Tibial artery (tissue), 4 donors: ENCODE data around the gene FBXO33.

Experiments
- DNase-seq, 2 donors: peaks; one replicate each; pipeline ENCODE4 v3.0.0-alpha.2; 2019
- H3K27ac ChIP-seq, 2 donors: fragments of 200-600 bp; sonication (generic) in 1 of 2; 1 replicate in 1 of 2; 2 replicates in 1 of 2; pipeline ENCODE4 v1.5.1; 2018 to 2019; ENCODE audit warnings: mild to moderate bottlenecking in 1 of 2
- H3K27me3 ChIP-seq, 2 donors: fragments of 200-600 bp; sonication (generic) in 1 of 2; one replicate each; pipeline versions ENCODE4 v1.5.1 to v1.6.0; 2016 to 2019
- H3K36me3 ChIP-seq, 3 donors: fragments of 200-600 bp; sonication (generic) in 2 of 3; one replicate each; pipeline ENCODE4 v1.5.1; 2016 to 2019; ENCODE audit warnings: mild to moderate bottlenecking in 2 of 3
- H3K4me1 ChIP-seq, 4 donors: fragments of 200-600 bp; sonication (generic) in 2 of 4; 1 replicate in 3 of 4; 2 replicates in 1 of 4; pipeline ENCODE4 v1.5.1; 2016 to 2019
- H3K4me3 ChIP-seq, 2 donors: fragments of 200-600 bp; sonication (generic) in 1 of 2; 1 replicate in 1 of 2; 2 replicates in 1 of 2; pipeline ENCODE4 v1.5.1; 2018 to 2019; ENCODE audit warnings: mild to moderate bottlenecking in 2 of 2
- H3K9me3 ChIP-seq, 3 donors: fragments of 200-600 bp; sonication (generic) in 1 of 3; one replicate each; pipeline ENCODE4 v1.5.1; 2016 to 2019
- CTCF ChIP-seq, 2 experiments: fragments of 200-600 bp in 1 of 2; fragments of 450-650 bp in 1 of 2; IDR thresholded peaks; one replicate each; pipeline ENCODE4 v1.5.1; 2017 to 2019; ENCODE audit warnings: antibody characterized with exemption in 2 of 2, mild to moderate bottlenecking in 1 of 2, moderate library complexity in 1 of 2
- intact Hi-C: fragments of 100-400 bp; cut with DNase I; formaldehyde crosslinking; loops from one replicate; pipeline ENCODE4 v1.15.0; 2023; ENCODE audit warnings: low total_unique reads

The FBXO33 gene

GRCh38 chr14:39422243-39422642 is 10.0 kb downstream of the FBXO33 start:
- intact Hi-C loops, result no loop called here

DNA sequence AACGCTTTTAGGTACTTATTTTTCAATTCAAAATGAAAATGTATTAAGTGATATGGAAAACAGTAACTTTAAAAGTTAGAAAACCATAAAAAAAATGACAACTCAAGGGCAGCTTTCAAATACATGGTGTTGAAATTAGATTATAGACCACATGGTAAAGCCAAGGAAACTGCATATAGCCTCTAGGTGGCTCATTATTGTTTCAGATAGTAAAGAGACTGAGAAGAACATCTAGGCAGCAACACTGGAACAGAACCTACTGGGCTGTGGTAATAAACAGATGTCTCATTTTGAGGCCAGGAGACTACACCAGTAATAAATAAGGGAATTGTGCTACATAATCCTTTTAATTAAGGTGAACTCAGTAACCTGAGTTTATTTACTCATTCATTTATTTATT is 13.0 kb downstream of the FBXO33 start:
- Histone ChIP-seq H3K27me3 (no peaks in the 10 kb centered on the region), H3K4me3 (no peak overlapping the region), H3K36me3 (peaks cover 0 to 6% (median 0%) of the 10 kb centered on the region in 3 donors), H3K27ac (no peak overlapping the region), H3K9me3 (peaks cover 0 to 12% (median 0%) of the 10 kb centered on the region in 3 donors), H3K4me1 (peaks cover 0 to 34% (median 10%) of the 10 kb centered on the region in 4 donors)
- DNase-seq, result no peak
- intact Hi-C loops, result no loop called here
- TF ChIP-seq CTCF (IDR thresholded peaks at IDR 0.05), result no peak

More at GRCh38 chr14:39422243-39422642, 10.0 kb downstream of the FBXO33 start:
- Histone ChIP-seq H3K4me1 (peaks cover 0 to 63% (median 19%) of the 10 kb centered on the region in 4 donors), H3K27me3 (no peaks in the 10 kb centered on the region), H3K9me3 (no peaks in the 10 kb centered on the region), H3K27ac (no peak overlapping the region), H3K36me3 (peaks cover 0 to under 1% (median 0%) of the 10 kb centered on the region in 3 donors), H3K4me3 (no peak overlapping the region)
- TF ChIP-seq CTCF (IDR thresholded peaks at IDR 0.05), result no peak
- DNase-seq, result no peak

DNA sequence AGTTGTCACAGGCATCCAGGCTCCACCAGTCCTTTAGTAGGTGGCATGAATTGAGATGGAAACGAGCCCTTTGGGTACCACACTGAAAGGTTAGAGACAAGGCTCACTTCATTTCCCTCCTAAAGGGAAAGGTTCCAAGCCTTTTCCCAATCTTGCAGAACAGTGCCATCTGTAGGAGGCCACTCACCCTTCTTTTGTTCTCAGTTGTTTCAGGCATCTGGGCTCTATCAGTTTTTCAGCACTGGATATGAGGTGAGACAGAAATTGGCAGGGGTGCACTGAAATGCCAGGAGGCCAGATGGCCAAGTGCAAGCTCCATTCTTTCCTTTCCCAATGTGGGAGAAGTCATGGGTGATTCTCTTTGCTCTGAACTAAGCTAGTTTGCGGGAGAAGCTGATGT is 15.2 kb downstream of the FBXO33 start:
- Histone ChIP-seq H3K27me3 (no peaks in the 10 kb centered on the region), H3K4me3 (no peak overlapping the region), H3K27ac (no peak overlapping the region), H3K4me1 (peaks cover 0 to 13% (median 3%) of the 10 kb centered on the region in 4 donors), H3K36me3 (peaks cover 0 to 6% (median 0%) of the 10 kb centered on the region in 3 donors), H3K9me3 (peaks cover 0 to 15% (median 0%) of the 10 kb centered on the region in 3 donors)
- DNase-seq, result no peak
- intact Hi-C loops, result no loop called here
- TF ChIP-seq CTCF (IDR thresholded peaks at IDR 0.05), result no peak

- TF ChIP-seq CTCF (IDR thresholded peaks at IDR 0.05), result no peak
- Histone ChIP-seq H3K27me3 (no peaks in the 10 kb centered on the region), H3K36me3 (peaks cover 0 to 6% (median 0%) of the 10 kb centered on the region in 3 donors), H3K4me1 (peaks cover 0 to 11% (median 0%) of the 10 kb centered on the region in 4 donors), H3K4me3 (no peak overlapping the region), H3K27ac (no peak overlapping the region), H3K9me3 (peaks cover 0 to 15% (median 0%) of the 10 kb centered on the region in 3 donors)
- intact Hi-C loops, result no loop called here
- DNase-seq, result no peak
Observed at GRCh38 chr14:39416072-39416471, 16.2 kb downstream of the FBXO33 start.

DNA sequence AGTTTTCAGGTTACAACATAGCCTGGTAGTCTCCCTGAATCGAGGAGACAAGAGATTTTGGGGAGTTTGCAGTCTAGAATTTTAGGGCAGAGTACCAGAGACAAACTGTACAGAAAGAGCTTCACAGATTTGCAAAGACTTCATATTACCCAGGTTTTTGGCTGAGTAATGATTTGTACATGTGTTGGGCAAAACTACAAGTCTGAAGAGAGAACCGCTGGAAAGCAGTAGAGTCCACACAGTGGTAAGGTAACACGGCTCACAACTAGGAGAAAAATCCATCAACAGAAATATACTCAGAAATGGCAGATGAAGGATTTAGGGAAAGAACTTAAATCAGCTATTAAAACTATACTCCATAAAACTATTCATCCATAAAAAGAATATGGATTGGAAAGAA is 25.7 kb downstream of the FBXO33 start:
- intact Hi-C loops, result no loop called here
- H3K4me1 ChIP-seq, result peaks cover 0 to 5% (median 0%) of the 10 kb centered on the region in 4 donors
- TF ChIP-seq CTCF (IDR thresholded peaks at IDR 0.05), result no peak
- H3K27me3 ChIP-seq, result no peaks in the 10 kb centered on the region
- H3K4me3 ChIP-seq, result no peak overlapping the region
- no peak for DNase-seq
- H3K27ac ChIP-seq, result no peak overlapping the region
- H3K36me3 ChIP-seq, result peaks cover 0 to 2% (median 0%) of the 10 kb centered on the region in 3 donors
- H3K9me3 ChIP-seq, result no peaks in the 10 kb centered on the region

GRCh38 chr14:39398382-39398781 is 33.9 kb downstream of the FBXO33 start:
- Histone ChIP-seq H3K4me3 (no peak overlapping the region), H3K27me3 (no peaks in the 10 kb centered on the region), H3K9me3 (no peaks in the 10 kb centered on the region), H3K27ac (no peak overlapping the region), H3K4me1 (no peaks in the 10 kb centered on the region), H3K36me3 (peaks cover 16 to 53% (median 53%) of the 10 kb centered on the region in 3 donors)
- DNase-seq, result no peak
- intact Hi-C loops, result no loop called here
- no peak for TF ChIP-seq CTCF (IDR thresholded peaks at IDR 0.05)
